Peyer's patch (tissue), 4 donors: ENCODE measurements around the gene SCO1.

Experiments
- POLR2A ChIP-seq, 2 donors: fragments of 450-650 bp; IDR thresholded peaks; one replicate each; pipeline ENCODE4 v1.5.1; 2017; ENCODE audit warnings: antibody characterized with exemption in 2 of 2, mild to moderate bottlenecking in 2 of 2, moderate library complexity in 2 of 2
- TF ChIP-seq, protein P1 (sequence below), 6 experiments: fragments of 450-650 bp in 4 of 6; fragments of 200-600 bp in 2 of 6; sonication (generic) in 1 of 6; IDR thresholded peaks; one replicate each; pipeline ENCODE4 v1.5.1; 2017 to 2019; ENCODE audit warnings: antibody characterized with exemption in 6 of 6, mild to moderate bottlenecking in 3 of 6, moderate library complexity in 1 of 6

DNA sequence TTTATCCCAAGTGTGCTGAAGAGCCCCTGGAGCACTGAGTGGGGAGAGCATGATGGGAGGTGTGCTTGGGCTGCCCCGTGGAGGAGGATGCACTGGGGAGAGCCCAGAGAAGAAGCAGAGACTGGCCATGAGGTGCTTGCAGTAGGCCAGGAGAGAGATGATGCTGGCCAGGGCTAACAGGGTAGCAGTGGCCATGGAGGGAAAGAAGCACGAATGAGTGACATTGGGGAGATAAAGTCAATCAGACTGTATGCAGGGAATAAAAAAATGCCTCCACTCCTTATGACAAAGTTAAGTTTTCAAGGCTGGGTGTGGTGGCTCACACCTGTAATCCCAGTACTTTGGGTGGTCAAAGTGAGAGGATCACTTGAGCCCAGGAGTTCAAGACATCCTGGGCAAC, 37.9 kb upstream of the SCO1 start:
- TF ChIP-seq POLR2A (IDR thresholded peaks at IDR 0.05), result no peak
- TF ChIP-seq, protein P1, sequence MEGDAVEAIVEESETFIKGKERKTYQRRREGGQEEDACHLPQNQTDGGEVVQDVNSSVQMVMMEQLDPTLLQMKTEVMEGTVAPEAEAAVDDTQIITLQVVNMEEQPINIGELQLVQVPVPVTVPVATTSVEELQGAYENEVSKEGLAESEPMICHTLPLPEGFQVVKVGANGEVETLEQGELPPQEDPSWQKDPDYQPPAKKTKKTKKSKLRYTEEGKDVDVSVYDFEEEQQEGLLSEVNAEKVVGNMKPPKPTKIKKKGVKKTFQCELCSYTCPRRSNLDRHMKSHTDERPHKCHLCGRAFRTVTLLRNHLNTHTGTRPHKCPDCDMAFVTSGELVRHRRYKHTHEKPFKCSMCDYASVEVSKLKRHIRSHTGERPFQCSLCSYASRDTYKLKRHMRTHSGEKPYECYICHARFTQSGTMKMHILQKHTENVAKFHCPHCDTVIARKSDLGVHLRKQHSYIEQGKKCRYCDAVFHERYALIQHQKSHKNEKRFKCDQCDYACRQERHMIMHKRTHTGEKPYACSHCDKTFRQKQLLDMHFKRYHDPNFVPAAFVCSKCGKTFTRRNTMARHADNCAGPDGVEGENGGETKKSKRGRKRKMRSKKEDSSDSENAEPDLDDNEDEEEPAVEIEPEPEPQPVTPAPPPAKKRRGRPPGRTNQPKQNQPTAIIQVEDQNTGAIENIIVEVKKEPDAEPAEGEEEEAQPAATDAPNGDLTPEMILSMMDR (IDR thresholded peaks at IDR 0.05), result no peak
